ENCODE results near the gene NMNAT2. TPM values are rescaled to one million over a fixed set of nuclear protein-coding genes. Genes with fewer than 3 reads are reported as not detected.

Gene NMNAT2
- polyA plus RNA-seq, 3 donors, result 0.22 to 0.43 TPM; not detected in 1

DNA sequence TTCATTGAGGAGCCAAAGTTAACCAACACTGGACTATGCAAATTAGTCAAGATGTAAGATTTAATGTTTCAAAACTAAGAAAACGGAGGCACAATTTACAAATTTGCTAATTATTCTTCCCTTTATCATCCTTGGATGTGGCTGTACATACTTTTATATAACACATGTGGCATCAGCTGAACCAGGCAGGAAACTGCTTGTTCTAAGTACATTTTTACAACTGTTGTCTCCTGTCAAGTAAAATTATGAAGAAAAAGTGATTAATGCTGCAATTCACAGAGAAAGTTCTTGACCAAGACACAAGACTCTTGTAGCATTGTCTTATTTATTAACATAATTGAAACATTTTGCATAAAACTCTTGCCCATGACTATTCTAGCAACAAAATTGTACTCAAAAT, 170.2 kb downstream of the NMNAT2 start:
- Histone ChIP-seq H2AFZ (ENCODE audit: insufficient read depth, low read depth, low read length, poor library complexity, severe bottlenecking) (no peak overlapping the region), H3K27ac (ENCODE audit: low read depth in 1 of 2, low read length in 2 of 2) (no peak overlapping the region), H3K4me1 (ENCODE audit: control insufficient read depth in 1 of 2, insufficient read depth in 2 of 2, low read length in 2 of 2) (peaks cover 31 to 35% of the 10 kb centered on the region in 2 donors), H3K36me3 (replicated peaks in 1 of 2; ENCODE audit: control insufficient read depth in 1 of 2, insufficient read depth in 2 of 2, low read length in 2 of 2) (no peaks in the 10 kb centered on the region), H3K4me3 (replicated peaks in 1 of 3; ENCODE audit: low read depth in 2 of 3, low read length in 3 of 3) (no peak overlapping the region), H3K79me2 (ENCODE audit: insufficient read depth, low read length) (no peaks in the 10 kb centered on the region), H3K4me2 (replicated peaks; ENCODE audit: extremely low read depth, low read length, poor library complexity, severe bottlenecking) (no peak overlapping the region), H3K9ac (ENCODE audit: insufficient read depth, low read length, poor library complexity, severe bottlenecking) (no peak overlapping the region), H3K27me3 (ENCODE audit: control insufficient read depth in 2 of 2, insufficient read depth in 2 of 2, low read length in 2 of 2) (no peaks in the 10 kb centered on the region), H3K9me3 (replicated peaks in 1 of 2; ENCODE audit: control insufficient read depth in 1 of 2, insufficient read depth in 1 of 2, low read length in 2 of 2) (no peaks in the 10 kb centered on the region), H4K20me1 (ENCODE audit: insufficient read depth, low read length) (no peaks in the 10 kb centered on the region)
- Mint-ChIP-seq H3K27me3 (ENCODE audit: low read depth in 3 of 3) (peaks cover 1 to 13% (median 5%) of the 10 kb centered on the region in 3 donors), H3K4me3 (no peak overlapping the region), H3K9me3 (peaks cover 0 to 9% (median 4%) of the 10 kb centered on the region in 7 donors), H3K27ac (no peak overlapping the region), H3K36me3 (no peaks in the 10 kb centered on the region), H3K4me1 (peaks cover 42% of the 10 kb centered on the region)
- no CpG with 5 or more reads among the region's 1 CpG for WGBS (ENCODE audit: insufficient coverage)
- TF ChIP-seq, protein P1, sequence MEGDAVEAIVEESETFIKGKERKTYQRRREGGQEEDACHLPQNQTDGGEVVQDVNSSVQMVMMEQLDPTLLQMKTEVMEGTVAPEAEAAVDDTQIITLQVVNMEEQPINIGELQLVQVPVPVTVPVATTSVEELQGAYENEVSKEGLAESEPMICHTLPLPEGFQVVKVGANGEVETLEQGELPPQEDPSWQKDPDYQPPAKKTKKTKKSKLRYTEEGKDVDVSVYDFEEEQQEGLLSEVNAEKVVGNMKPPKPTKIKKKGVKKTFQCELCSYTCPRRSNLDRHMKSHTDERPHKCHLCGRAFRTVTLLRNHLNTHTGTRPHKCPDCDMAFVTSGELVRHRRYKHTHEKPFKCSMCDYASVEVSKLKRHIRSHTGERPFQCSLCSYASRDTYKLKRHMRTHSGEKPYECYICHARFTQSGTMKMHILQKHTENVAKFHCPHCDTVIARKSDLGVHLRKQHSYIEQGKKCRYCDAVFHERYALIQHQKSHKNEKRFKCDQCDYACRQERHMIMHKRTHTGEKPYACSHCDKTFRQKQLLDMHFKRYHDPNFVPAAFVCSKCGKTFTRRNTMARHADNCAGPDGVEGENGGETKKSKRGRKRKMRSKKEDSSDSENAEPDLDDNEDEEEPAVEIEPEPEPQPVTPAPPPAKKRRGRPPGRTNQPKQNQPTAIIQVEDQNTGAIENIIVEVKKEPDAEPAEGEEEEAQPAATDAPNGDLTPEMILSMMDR (IDR thresholded peaks at IDR 0.05), result no peak
- intact Hi-C loops (cut with micrococcal nuclease), result no loop called here
- no peak for DNase-seq

- Histone ChIP-seq H2AFZ (ENCODE audit: insufficient read depth, low read depth, low read length, poor library complexity, severe bottlenecking) (no peak overlapping the region), H3K9me3 (replicated peaks in 1 of 2; ENCODE audit: control insufficient read depth in 1 of 2, insufficient read depth in 1 of 2, low read length in 2 of 2) (no peaks in the 10 kb centered on the region), H3K4me2 (replicated peaks; ENCODE audit: extremely low read depth, low read length, poor library complexity, severe bottlenecking) (no peak overlapping the region), H3K27me3 (ENCODE audit: control insufficient read depth in 2 of 2, insufficient read depth in 2 of 2, low read length in 2 of 2) (no peaks in the 10 kb centered on the region), H3K4me3 (replicated peaks in 1 of 3; ENCODE audit: low read depth in 2 of 3, low read length in 3 of 3) (no peak overlapping the region), H3K9ac (ENCODE audit: insufficient read depth, low read length, poor library complexity, severe bottlenecking) (no peak overlapping the region), H3K4me1 (ENCODE audit: control insufficient read depth in 1 of 2, insufficient read depth in 2 of 2, low read length in 2 of 2) (peaks cover 34 to 40% of the 10 kb centered on the region in 2 donors), H3K27ac (ENCODE audit: low read depth in 1 of 2, low read length in 2 of 2) (no peak overlapping the region), H4K20me1 (ENCODE audit: insufficient read depth, low read length) (no peaks in the 10 kb centered on the region), H3K79me2 (ENCODE audit: insufficient read depth, low read length) (no peaks in the 10 kb centered on the region), H3K36me3 (replicated peaks in 1 of 2; ENCODE audit: control insufficient read depth in 1 of 2, insufficient read depth in 2 of 2, low read length in 2 of 2) (no peaks in the 10 kb centered on the region)
- WGBS (ENCODE audit: insufficient coverage), result 100% methylated on average over 1 of the region's 3 CpGs
- H3K36me3 Mint-ChIP-seq, result no peaks in the 10 kb centered on the region
- no peak overlapping the region for H3K27ac Mint-ChIP-seq
- peaks cover 45% of the 10 kb centered on the region for H3K4me1 Mint-ChIP-seq
- peaks cover 0 to 9% (median 4%) of the 10 kb centered on the region in 7 donors for H3K9me3 Mint-ChIP-seq
- no peak overlapping the region for H3K4me3 Mint-ChIP-seq
- intact Hi-C loops (cut with micrococcal nuclease), result no loop called here
- peaks cover 1 to 13% (median 3%) of the 10 kb centered on the region in 3 donors for H3K27me3 Mint-ChIP-seq (ENCODE audit: low read depth in 3 of 3)
- TF ChIP-seq, protein P1 (IDR thresholded peaks at IDR 0.05), result no peak
- DNase-seq, result no peak
Observed at GRCh38 chr1:183247484-183247883, 170.7 kb downstream of the NMNAT2 start.

Data from CD14-positive monocyte (primary cell).